Smooth muscle cell (in vitro differentiated cells): ENCODE results near the gene HLA-DQB1. TPM values are rescaled to one million over a fixed set of nuclear protein-coding genes. Genes with fewer than 3 reads are reported as not detected.

Source experiments
- DNase-seq: peaks from one replicate; lab custom pipeline; 2025; ENCODE audit not compliant: unreplicated experiment; lab: John Stamatoyannopoulos, UW
- H2AFZ ChIP-seq: fragments of 200-600 bp; sonication (generic); 2 replicates; pipeline ENCODE4 v1.6.0; 2016; ENCODE audit warnings: antibody characterized with exemption, low read depth, mild to moderate bottlenecking
- H3F3A ChIP-seq: fragments of 200-600 bp; sonication (generic); 2 replicates; pipeline ENCODE4 v1.6.0; 2017; ENCODE audit warnings: antibody characterized with exemption, low read depth
- H3K27ac ChIP-seq: fragments of 200-600 bp; sonication (generic); 2 replicates; pipeline ENCODE4 v1.5.1; 2016; ENCODE audit warnings: low read depth, mild to moderate bottlenecking
- H3K27me3 ChIP-seq: fragments of 200-600 bp; sonication (generic); 2 replicates; pipeline ENCODE4 v1.6.1; 2016; ENCODE audit warnings: low read depth, mild to moderate bottlenecking
- H3K36me3 ChIP-seq: fragments of 200-600 bp; sonication (generic); 2 replicates; pipeline ENCODE4 v1.5.1; 2016; ENCODE audit warnings: low read depth
- H3K4me1 ChIP-seq: fragments of 200-600 bp; sonication (generic); 2 replicates; pipeline ENCODE4 v1.5.1; 2016; ENCODE audit warnings: low read depth
- H3K4me2 ChIP-seq: fragments of 200-600 bp; sonication (generic); 2 replicates; pipeline ENCODE4 v1.6.0; 2016; ENCODE audit warnings: mild to moderate bottlenecking
- H3K4me3 ChIP-seq: fragments of 200-600 bp; sonication (generic); 2 replicates; pipeline ENCODE4 v1.5.1; 2016; ENCODE audit warnings: mild to moderate bottlenecking
- H3K79me2 ChIP-seq: fragments of 200-600 bp; sonication (generic); 2 replicates; pipeline ENCODE4 v1.6.0; 2016; ENCODE audit warnings: low read depth, mild to moderate bottlenecking
- H3K9ac ChIP-seq: fragments of 200-600 bp; sonication (generic); 2 replicates; pipeline ENCODE4 v1.6.0; 2016; ENCODE audit warnings: low read depth
- H3K9me3 ChIP-seq: fragments of 200-600 bp; sonication (generic); replicated peaks from 2 replicates; pipeline ENCODE4 v1.5.1; 2016; ENCODE audit warnings: low read depth
- H4K20me1 ChIP-seq: fragments of 200-600 bp; sonication (generic); 2 replicates; pipeline ENCODE4 v1.6.0; 2016; ENCODE audit warnings: low read depth
- CTCF ChIP-seq: fragments of 200-600 bp; sonication (generic); IDR thresholded peaks from 2 replicates; pipeline ENCODE4 v1.5.1; 2017; ENCODE audit warnings: borderline replicate concordance, mild to moderate bottlenecking, antibody characterized with exemption; ENCODE audit not compliant: insufficient read depth, poor library complexity, severe bottlenecking
- WGBS: methylation state at CpG from one replicate; pipeline ENCODE4 v1.1.7; 2016; ENCODE audit warnings: low lambda C conversion rate; 5-methylcytosine and 5-hydroxymethylcytosine counted together
- polyA plus RNA-seq: library from polyadenylated mRNA; unstranded; fragments of >200 nt; fragmentation: Nextera tagmentation; extraction: Ambion mirVana; gene quantifications from 2 replicates; pipeline ENCODE4 v1.2.1, GENCODE V29; 2016
- total RNA-seq: library from RNA; depleted of rRNA; stranded (reverse); fragments of >200 nt; gene quantifications from 2 replicates; pipeline ENCODE4 v1.2.3, GENCODE V29; 2014

The HLA-DQB1 gene
- total and polyA plus RNA-seq, 2 experiments from 2014 or later: 6.6 to 8.7 TPM

GRCh38 chr6:32627831-32628230 lies 38.6 kb downstream of the HLA-DQB1 start:
- no peak for TF ChIP-seq CTCF
- Histone ChIP-seq H4K20me1 (no peaks in the 10 kb centered on the region), H3K36me3 (no peaks in the 10 kb centered on the region), H2AFZ (no peak overlapping the region), H3K9me3 (no peaks in the 10 kb centered on the region), H3F3A (no peaks in the 10 kb centered on the region), H3K27me3 (no peaks in the 10 kb centered on the region), H3K79me2 (no peaks in the 10 kb centered on the region), H3K27ac (no peak overlapping the region), H3K4me1 (no peaks in the 10 kb centered on the region), H3K4me2 (no peak overlapping the region), H3K9ac (no peak overlapping the region), H3K4me3 (no peak overlapping the region)
- no peak for DNase-seq
- 74% methylated on average over 3 of the region's 3 CpGs for WGBS

- TF ChIP-seq CTCF: no peak
- no peaks in the 10 kb centered on the region for H3K4me1 ChIP-seq
- no peak overlapping the region for H3K9ac ChIP-seq
- H3K27ac ChIP-seq: no peak overlapping the region
- no peaks in the 10 kb centered on the region for H3K27me3 ChIP-seq
- H3F3A ChIP-seq: no peaks in the 10 kb centered on the region
- no peaks in the 10 kb centered on the region for H4K20me1 ChIP-seq
- no peaks in the 10 kb centered on the region for H3K79me2 ChIP-seq
- DNase-seq: no peak
- no peaks in the 10 kb centered on the region for H3K36me3 ChIP-seq
- H2AFZ ChIP-seq: no peak overlapping the region
- no peak overlapping the region for H3K4me2 ChIP-seq
- no peaks in the 10 kb centered on the region for H3K9me3 ChIP-seq
- WGBS: 85% methylated on average over 3 of the region's 3 CpGs
- H3K4me3 ChIP-seq: no peak overlapping the region
Measured at GRCh38 chr6:32627249-32627648, 39.2 kb downstream of the HLA-DQB1 start.

GRCh38 chr6:32625137-32625536 lies 41.3 kb downstream of the HLA-DQB1 start:
- Histone ChIP-seq H3K9ac (no peak overlapping the region), H3K4me3 (no peak overlapping the region), H3K4me2 (no peak overlapping the region), H3K9me3 (no peaks in the 10 kb centered on the region), H3K4me1 (no peaks in the 10 kb centered on the region), H3K36me3 (no peaks in the 10 kb centered on the region), H4K20me1 (no peaks in the 10 kb centered on the region), H3F3A (no peaks in the 10 kb centered on the region), H3K27ac (no peak overlapping the region), H3K27me3 (no peaks in the 10 kb centered on the region), H3K79me2 (no peaks in the 10 kb centered on the region), H2AFZ (no peak overlapping the region)
- no peak for TF ChIP-seq CTCF
- WGBS: 88% methylated on average over 5 of the region's 5 CpGs
- no peak for DNase-seq

- H4K20me1 ChIP-seq: no peaks in the 10 kb centered on the region
- H3K4me3 ChIP-seq: no peak overlapping the region
- no peak for DNase-seq
- no peak overlapping the region for H3K9ac ChIP-seq
- no peaks in the 10 kb centered on the region for H3K36me3 ChIP-seq
- no peaks in the 10 kb centered on the region for H3K9me3 ChIP-seq
- H3K27ac ChIP-seq: no peak overlapping the region
- no peak for TF ChIP-seq CTCF
- H3F3A ChIP-seq: no peaks in the 10 kb centered on the region
- WGBS: 81% methylated on average over 3 of the region's 3 CpGs
- H3K27me3 ChIP-seq: no peaks in the 10 kb centered on the region
- no peaks in the 10 kb centered on the region for H3K79me2 ChIP-seq
- no peaks in the 10 kb centered on the region for H3K4me1 ChIP-seq
- H3K4me2 ChIP-seq: no peak overlapping the region
- no peak overlapping the region for H2AFZ ChIP-seq
Measured at GRCh38 chr6:32624565-32624964, 41.9 kb downstream of the HLA-DQB1 start.
